Astrocyte (in vitro differentiated cells and primary cell): ENCODE measurements around the gene INPP4A. TPM values are rescaled to one million over a fixed set of nuclear protein-coding genes. Genes with fewer than 3 reads are reported as not detected.

Experiments
- DNase-seq: peaks from one replicate; pipeline ENCODE4 v3.0.0-alpha.2; 2010; ENCODE audit warnings: low read depth
- FAIRE-seq: peaks from 2 replicates; lab custom pipeline; 2011; peaks lifted over from hg19 to GRCh38; lab: Jason Lieb, UNC
- H2AFZ ChIP-seq: 2 replicates; pipeline ENCODE4 v1.6.0; 2012; ENCODE audit warnings: low read depth, low read length, inconsistent platforms
- H3K27ac ChIP-seq: 2 replicates; pipeline ENCODE4 v1.5.1; 2011; ENCODE audit warnings: low read depth, low read length, inconsistent platforms
- H3K27me3 ChIP-seq: 2 replicates; pipeline ENCODE4 v1.6.0; 2011; ENCODE audit warnings: low read length, inconsistent platforms; ENCODE audit not compliant: insufficient read depth
- H3K36me3 ChIP-seq: 2 replicates; pipeline ENCODE4 v1.5.1; 2011; ENCODE audit warnings: low read length, inconsistent platforms; ENCODE audit not compliant: insufficient read depth
- H3K4me1 ChIP-seq: 2 replicates; pipeline ENCODE4 v1.5.1; 2011; ENCODE audit warnings: low read length, inconsistent platforms; ENCODE audit not compliant: insufficient read depth
- H3K4me2 ChIP-seq: 2 replicates; pipeline ENCODE4 v1.6.0; 2012; ENCODE audit warnings: low read length, inconsistent platforms
- H3K4me3 ChIP-seq: 2 replicates; pipeline ENCODE4 v1.5.1; 2011; ENCODE audit warnings: low read depth, mild to moderate bottlenecking, low read length, inconsistent platforms; ENCODE audit not compliant: insufficient read depth
- H3K79me2 ChIP-seq: 2 replicates; pipeline ENCODE4 v1.6.0; 2012; ENCODE audit warnings: mild to moderate bottlenecking, low read length, inconsistent platforms; ENCODE audit not compliant: insufficient read depth
- H3K9ac ChIP-seq: 2 replicates; pipeline ENCODE4 v1.6.0; 2012; ENCODE audit warnings: mild to moderate bottlenecking, low read length, inconsistent platforms
- H3K9me3 ChIP-seq: 2 replicates; pipeline ENCODE4 v1.5.1; 2012; ENCODE audit warnings: low read depth, mild to moderate bottlenecking, low read length, inconsistent platforms; ENCODE audit not compliant: insufficient read depth
- H4K20me1 ChIP-seq: 2 replicates; pipeline ENCODE4 v1.6.0; 2012; ENCODE audit warnings: low read length, inconsistent platforms; ENCODE audit not compliant: insufficient read depth
- H3K27ac Mint-ChIP-seq: one replicate; pipeline ENCODE4 v1.8.0; 2021; ENCODE audit warnings: mild to moderate bottlenecking, mixed read lengths; ENCODE audit not compliant: unreplicated experiment
- H3K27me3 Mint-ChIP-seq: one replicate; pipeline ENCODE4 v1.8.0; 2021; ENCODE audit warnings: low read depth, mixed read lengths; ENCODE audit not compliant: unreplicated experiment
- H3K36me3 Mint-ChIP-seq: one replicate; pipeline ENCODE4 v1.8.0; 2021; ENCODE audit warnings: low read depth, mixed read lengths; ENCODE audit not compliant: unreplicated experiment
- H3K4me1 Mint-ChIP-seq: one replicate; pipeline ENCODE4 v1.8.0; 2021; ENCODE audit warnings: low read depth, mixed read lengths; ENCODE audit not compliant: unreplicated experiment
- H3K4me3 Mint-ChIP-seq: one replicate; pipeline ENCODE4 v1.8.0; 2021; ENCODE audit warnings: mild to moderate bottlenecking, moderate library complexity, mixed read lengths; ENCODE audit not compliant: unreplicated experiment
- H3K9me3 Mint-ChIP-seq: one replicate; pipeline ENCODE4 v1.8.0; 2021; ENCODE audit warnings: mild to moderate bottlenecking, mixed read lengths; ENCODE audit not compliant: unreplicated experiment
- EZH2 ChIP-seq: IDR thresholded peaks from 2 replicates; pipeline ENCODE4 v1.6.1; 2012; ENCODE audit warnings: mild to moderate bottlenecking, low read length, inconsistent platforms; ENCODE audit not compliant: insufficient read depth
- total RNA-seq: library from RNA; stranded (reverse); gene quantifications from 2 replicates; pipeline ENCODE4 v1.2.1, GENCODE V29; 2021
- TF ChIP-seq, protein P1 (sequence below): IDR thresholded peaks from 2 replicates; pipeline ENCODE4 v1.5.1; 2011; ENCODE audit warnings: low read depth, mild to moderate bottlenecking, inconsistent platforms, low read length, moderate library complexity; ENCODE audit not compliant: insufficient read depth

Gene INPP4A
- total RNA-seq, 1 donor from 2014 or later = 19.4 TPM

DNA sequence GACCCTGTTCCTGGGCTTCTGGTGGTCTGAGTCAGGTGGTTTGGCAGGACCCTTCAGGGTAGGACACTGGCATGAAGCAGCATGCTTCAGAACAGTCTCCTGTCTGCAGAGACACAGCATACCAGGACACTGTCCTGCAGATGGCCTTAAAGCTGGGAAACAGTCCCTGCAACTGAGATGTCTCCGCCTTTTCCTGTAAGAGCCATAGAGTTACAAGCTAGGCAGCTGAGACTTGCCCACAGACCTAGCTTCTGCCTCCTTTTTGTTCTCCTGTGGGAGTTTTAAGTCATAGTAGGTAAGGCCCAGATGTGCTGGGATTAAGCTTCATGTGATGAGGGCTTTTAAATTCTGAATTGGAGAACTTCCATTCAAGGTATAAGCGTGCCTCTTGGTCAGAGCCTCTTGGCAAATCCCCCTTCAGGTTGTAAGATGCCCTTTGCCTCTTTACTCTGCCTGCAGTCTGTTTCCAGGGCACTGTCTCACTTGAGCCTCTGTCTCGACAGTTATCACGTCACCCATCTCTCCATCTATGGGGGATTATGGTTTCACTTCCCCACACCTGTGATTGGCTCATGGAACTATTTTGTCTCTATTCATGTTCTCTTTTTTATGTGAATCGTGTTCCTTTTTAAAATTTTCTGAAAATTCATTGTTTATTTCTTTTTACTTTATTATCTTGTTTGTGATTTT, 111.8 kb downstream of the INPP4A start:
- Histone ChIP-seq H3K4me1 (peaks cover 17% of the 10 kb centered on the region), H3K9me3 (no peaks in the 10 kb centered on the region), H3K79me2 (no peaks in the 10 kb centered on the region), H3K27ac (no peak overlapping the region), H3K36me3 (peaks cover 6% of the 10 kb centered on the region), H4K20me1 (no peaks in the 10 kb centered on the region), H3K4me3 (no peak overlapping the region), H2AFZ (no peak overlapping the region), H3K9ac (no peak overlapping the region), H3K4me2 (no peak overlapping the region), H3K27me3 (no peaks in the 10 kb centered on the region)
- no peak overlapping the region for H3K27ac Mint-ChIP-seq
- H3K36me3 Mint-ChIP-seq = peaks cover 15% of the 10 kb centered on the region
- no peaks in the 10 kb centered on the region for H3K27me3 Mint-ChIP-seq
- no peak for TF ChIP-seq EZH2
- TF ChIP-seq, protein P1, sequence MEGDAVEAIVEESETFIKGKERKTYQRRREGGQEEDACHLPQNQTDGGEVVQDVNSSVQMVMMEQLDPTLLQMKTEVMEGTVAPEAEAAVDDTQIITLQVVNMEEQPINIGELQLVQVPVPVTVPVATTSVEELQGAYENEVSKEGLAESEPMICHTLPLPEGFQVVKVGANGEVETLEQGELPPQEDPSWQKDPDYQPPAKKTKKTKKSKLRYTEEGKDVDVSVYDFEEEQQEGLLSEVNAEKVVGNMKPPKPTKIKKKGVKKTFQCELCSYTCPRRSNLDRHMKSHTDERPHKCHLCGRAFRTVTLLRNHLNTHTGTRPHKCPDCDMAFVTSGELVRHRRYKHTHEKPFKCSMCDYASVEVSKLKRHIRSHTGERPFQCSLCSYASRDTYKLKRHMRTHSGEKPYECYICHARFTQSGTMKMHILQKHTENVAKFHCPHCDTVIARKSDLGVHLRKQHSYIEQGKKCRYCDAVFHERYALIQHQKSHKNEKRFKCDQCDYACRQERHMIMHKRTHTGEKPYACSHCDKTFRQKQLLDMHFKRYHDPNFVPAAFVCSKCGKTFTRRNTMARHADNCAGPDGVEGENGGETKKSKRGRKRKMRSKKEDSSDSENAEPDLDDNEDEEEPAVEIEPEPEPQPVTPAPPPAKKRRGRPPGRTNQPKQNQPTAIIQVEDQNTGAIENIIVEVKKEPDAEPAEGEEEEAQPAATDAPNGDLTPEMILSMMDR = no peak
- H3K9me3 Mint-ChIP-seq = no peaks in the 10 kb centered on the region
- FAIRE-seq (no peak), DNase-seq (no peak)
- H3K4me1 Mint-ChIP-seq = peaks cover 14% of the 10 kb centered on the region
- no peak overlapping the region for H3K4me3 Mint-ChIP-seq

DNA sequence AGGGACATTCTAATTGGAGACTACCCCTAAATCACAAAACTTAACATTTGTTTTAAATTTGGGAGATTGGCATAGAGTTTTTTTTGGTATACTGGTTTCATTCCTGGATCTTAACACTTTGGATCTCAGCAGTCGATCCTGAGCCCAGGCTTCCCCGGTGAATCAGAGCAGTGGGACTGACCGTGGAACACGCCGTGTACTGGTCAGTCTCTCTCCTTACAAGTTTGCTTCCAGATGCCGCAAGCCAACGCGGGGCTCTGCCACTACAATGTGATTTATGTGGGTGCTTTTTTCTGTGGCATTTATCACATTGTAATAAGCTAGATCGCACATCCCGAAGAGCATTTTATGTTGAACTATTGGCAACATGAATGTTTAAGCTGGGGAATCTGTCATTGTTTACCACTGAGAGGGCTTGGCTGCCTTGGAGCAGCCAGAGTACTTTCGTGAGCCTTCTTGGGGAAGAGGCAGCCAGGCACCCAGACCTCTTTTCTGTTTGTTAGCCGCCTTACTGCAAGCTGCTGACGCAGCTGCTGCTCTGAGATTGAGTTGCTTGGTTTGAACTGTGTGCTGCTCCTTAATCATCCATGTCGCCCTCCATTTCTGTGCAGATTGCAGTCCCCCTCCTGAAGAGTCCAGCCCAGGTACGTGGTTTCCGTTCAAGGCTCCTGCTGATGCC, 114.3 kb downstream of the INPP4A start:
- peaks cover 18% of the 10 kb centered on the region for H3K36me3 Mint-ChIP-seq
- Histone ChIP-seq H3K27me3 (no peaks in the 10 kb centered on the region), H3K79me2 (no peaks in the 10 kb centered on the region), H4K20me1 (no peaks in the 10 kb centered on the region), H3K4me3 (no peak overlapping the region), H3K9ac (no peak overlapping the region), H3K36me3 (peaks cover 4% of the 10 kb centered on the region), H3K9me3 (no peaks in the 10 kb centered on the region), H3K27ac (no peak overlapping the region), H3K4me1 (peaks cover 17% of the 10 kb centered on the region), H2AFZ (no peak overlapping the region), H3K4me2 (no peak overlapping the region)
- TF ChIP-seq, protein P1 = no peak
- TF ChIP-seq EZH2 = no peak
- peaks cover 14% of the 10 kb centered on the region for H3K4me1 Mint-ChIP-seq
- FAIRE-seq (no peak), DNase-seq (no peak)
- H3K27ac Mint-ChIP-seq = peak overlapping the region; percentile 4
- H3K4me3 Mint-ChIP-seq = no peak overlapping the region
- H3K27me3 Mint-ChIP-seq = no peaks in the 10 kb centered on the region
- H3K9me3 Mint-ChIP-seq = no peaks in the 10 kb centered on the region

DNA sequence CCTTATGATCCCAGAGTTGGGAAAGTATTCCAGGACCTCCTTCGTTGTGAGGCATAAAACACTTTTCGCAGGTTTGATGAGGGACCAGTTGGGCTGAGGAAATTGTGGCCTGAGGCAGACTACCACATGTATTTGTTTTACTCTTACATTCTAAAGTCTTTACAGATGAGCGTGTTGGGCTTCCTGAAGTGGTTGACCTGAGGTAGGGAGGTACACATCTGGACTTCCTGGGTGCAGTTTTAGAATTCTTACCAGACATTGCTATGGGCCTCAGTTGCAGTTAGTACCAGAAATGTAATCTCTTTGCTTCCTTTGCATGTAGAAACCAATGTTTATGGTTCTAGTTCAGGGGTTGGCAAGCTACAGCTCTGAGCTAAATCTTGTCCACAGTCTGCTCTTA, 114.9 kb downstream of the INPP4A start:
- Histone ChIP-seq H3K4me1 (peaks cover 17% of the 10 kb centered on the region), H3K79me2 (no peaks in the 10 kb centered on the region), H4K20me1 (no peaks in the 10 kb centered on the region), H3K4me2 (peak overlapping the region; percentile 39), H2AFZ (no peak overlapping the region), H3K27me3 (no peaks in the 10 kb centered on the region), H3K27ac (peak overlapping the region; percentile 54), H3K9me3 (no peaks in the 10 kb centered on the region), H3K36me3 (peaks cover 2% of the 10 kb centered on the region), H3K4me3 (no peak overlapping the region), H3K9ac (no peak overlapping the region)
- DNase-seq (peak; percentile 6), FAIRE-seq (peak; percentile 23)
- H3K27me3 Mint-ChIP-seq = no peaks in the 10 kb centered on the region
- no peak for TF ChIP-seq EZH2
- TF ChIP-seq, protein P1 = no peak
- H3K4me3 Mint-ChIP-seq = no peak overlapping the region
- peak overlapping the region; percentile 4 for H3K27ac Mint-ChIP-seq
- H3K4me1 Mint-ChIP-seq = peaks cover 14% of the 10 kb centered on the region
- H3K9me3 Mint-ChIP-seq = no peaks in the 10 kb centered on the region
- H3K36me3 Mint-ChIP-seq = peaks cover 18% of the 10 kb centered on the region
